ENCODE measurements around the gene ANO3.

ANO3 gene

GRCh38 chr11:26608507-26609146, 276.7 kb downstream of the ANO3 start:
- peak overlapping the region; percentile 13 for H3K4me3 ChIP-seq (ENCODE audit: low read depth, low read length)
- H3K9me3 ChIP-seq (ENCODE audit: insufficient read depth, low read depth, low read length), result no peaks in the 10 kb centered on the region
- no peaks in the 10 kb centered on the region for H3K79me1 ChIP-seq (ENCODE audit: low read length)
- H3K23ac ChIP-seq (ENCODE audit: low read length), result no peak overlapping the region
- H2AFZ ChIP-seq (ENCODE audit: insufficient read depth, low read length, poor library complexity), result no peak overlapping the region
- no peak overlapping the region for H3K18ac ChIP-seq (ENCODE audit: low read length)
- H2BK120ac ChIP-seq (ENCODE audit: insufficient read depth, low read length, poor library complexity), result no peak overlapping the region
- H3K4ac ChIP-seq (ENCODE audit: low read depth, low read length), result no peak overlapping the region
- no peak overlapping the region for H3K14ac ChIP-seq (ENCODE audit: low read length)
- no peaks in the 10 kb centered on the region for H3K27me3 ChIP-seq (ENCODE audit: insufficient read depth, low read length)
- H3K9ac ChIP-seq (ENCODE audit: low read length), result no peak overlapping the region
- H4K12ac ChIP-seq (ENCODE audit: low read depth, low read length), result no peak overlapping the region
- H4K91ac ChIP-seq (ENCODE audit: low read depth, low read length), result no peak overlapping the region
- no peaks in the 10 kb centered on the region for H3K4me1 ChIP-seq (ENCODE audit: control insufficient read depth in 1 of 2, insufficient read depth in 2 of 2, low read length in 2 of 2)
- H2BK12ac ChIP-seq (ENCODE audit: low read length), result no peak overlapping the region
- WGBS (ENCODE audit: extremely low coverage, insufficient coverage, insufficient read length), result no CpG with 5 or more reads among the region's 9 CpGs
- H3K4me2 ChIP-seq (ENCODE audit: low read length), result no peak overlapping the region
- H3K36me3 ChIP-seq (ENCODE audit: control insufficient read depth in 1 of 2, insufficient read depth in 2 of 2, low read length in 2 of 2), result no peaks in the 10 kb centered on the region
- H3K79me2 ChIP-seq (ENCODE audit: control insufficient read depth, insufficient read depth, low read length, poor library complexity), result no peaks in the 10 kb centered on the region
- no peak overlapping the region for H4K8ac ChIP-seq (ENCODE audit: low read depth, low read length)
- DNase-seq, result no peak
- H3K27ac ChIP-seq (ENCODE audit: low read depth, low read length), result no peak overlapping the region
- no peak overlapping the region for H2BK5ac ChIP-seq (ENCODE audit: low read depth, low read length, poor library complexity)
- H2AK5ac ChIP-seq (ENCODE audit: low read length), result no peak overlapping the region

DNA sequence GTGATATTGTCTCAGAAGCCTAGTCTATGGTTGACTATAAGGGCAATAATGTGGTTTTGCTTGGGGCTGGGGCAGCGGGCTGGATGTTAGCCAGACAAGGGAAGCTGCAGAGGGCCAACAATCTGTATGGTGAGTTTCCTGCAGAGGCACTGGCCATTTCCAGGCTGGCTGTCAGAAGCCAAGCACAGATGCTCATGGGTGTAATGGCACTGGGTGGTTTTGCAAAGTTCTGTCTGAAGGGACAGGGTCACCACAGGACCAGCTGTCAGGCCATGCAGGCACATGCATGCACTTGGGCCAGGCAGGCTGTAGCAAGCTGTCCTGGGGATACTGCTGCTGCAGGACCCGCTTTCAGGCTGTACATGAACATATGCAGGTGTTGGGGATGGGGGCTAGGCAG, 281.8 kb downstream of the ANO3 start:
- H2AFZ ChIP-seq (ENCODE audit: insufficient read depth, low read length, poor library complexity), result no peak overlapping the region
- H3K4me1 ChIP-seq (ENCODE audit: control insufficient read depth in 1 of 2, insufficient read depth in 2 of 2, low read length in 2 of 2), result peaks cover 0 to 4% of the 10 kb centered on the region in 2 experiments
- no peaks in the 10 kb centered on the region for H3K9me3 ChIP-seq (ENCODE audit: insufficient read depth, low read depth, low read length)
- no CpG with 5 or more reads among the region's 2 CpGs for WGBS (ENCODE audit: extremely low coverage, insufficient coverage, insufficient read length)
- no peak overlapping the region for H3K23ac ChIP-seq (ENCODE audit: low read length)
- H3K18ac ChIP-seq (ENCODE audit: low read length), result no peak overlapping the region
- no peak overlapping the region for H2BK12ac ChIP-seq (ENCODE audit: low read length)
- no peak overlapping the region for H3K9ac ChIP-seq (ENCODE audit: low read length)
- H2BK5ac ChIP-seq (ENCODE audit: low read depth, low read length, poor library complexity), result no peak overlapping the region
- DNase-seq, result no peak
- no peak overlapping the region for H4K91ac ChIP-seq (ENCODE audit: low read depth, low read length)
- no peaks in the 10 kb centered on the region for H3K36me3 ChIP-seq (ENCODE audit: control insufficient read depth in 1 of 2, insufficient read depth in 2 of 2, low read length in 2 of 2)
- no peak overlapping the region for H3K4me2 ChIP-seq (ENCODE audit: low read length)
- H2AK5ac ChIP-seq (ENCODE audit: low read length), result no peak overlapping the region
- H3K27me3 ChIP-seq (ENCODE audit: insufficient read depth, low read length), result no peaks in the 10 kb centered on the region
- no peak overlapping the region for H3K27ac ChIP-seq (ENCODE audit: low read depth, low read length)
- H3K79me1 ChIP-seq (ENCODE audit: low read length), result no peaks in the 10 kb centered on the region
- no peak overlapping the region for H2BK120ac ChIP-seq (ENCODE audit: insufficient read depth, low read length, poor library complexity)
- no peak overlapping the region for H3K4me3 ChIP-seq (ENCODE audit: low read depth, low read length)
- H3K14ac ChIP-seq (ENCODE audit: low read length), result no peak overlapping the region
- no peak overlapping the region for H3K4ac ChIP-seq (ENCODE audit: low read depth, low read length)
- H3K79me2 ChIP-seq (ENCODE audit: control insufficient read depth, insufficient read depth, low read length, poor library complexity), result no peaks in the 10 kb centered on the region
- H4K8ac ChIP-seq (ENCODE audit: low read depth, low read length), result no peak overlapping the region
- no peak overlapping the region for H4K12ac ChIP-seq (ENCODE audit: low read depth, low read length)

- H3K14ac ChIP-seq (ENCODE audit: low read length), result no peak overlapping the region
- H2AK5ac ChIP-seq (ENCODE audit: low read length), result no peak overlapping the region
- H3K4ac ChIP-seq (ENCODE audit: low read depth, low read length), result no peak overlapping the region
- no peak overlapping the region for H3K23ac ChIP-seq (ENCODE audit: low read length)
- no peaks in the 10 kb centered on the region for H3K79me2 ChIP-seq (ENCODE audit: control insufficient read depth, insufficient read depth, low read length, poor library complexity)
- H3K18ac ChIP-seq (ENCODE audit: low read length), result no peak overlapping the region
- H2BK120ac ChIP-seq (ENCODE audit: insufficient read depth, low read length, poor library complexity), result no peak overlapping the region
- WGBS (ENCODE audit: extremely low coverage, insufficient coverage, insufficient read length), result no CpG with 5 or more reads among the region's 1 CpG
- no peak overlapping the region for H3K4me2 ChIP-seq (ENCODE audit: low read length)
- no peak overlapping the region for H3K9ac ChIP-seq (ENCODE audit: low read length)
- H3K27me3 ChIP-seq (ENCODE audit: insufficient read depth, low read length), result no peaks in the 10 kb centered on the region
- no peak overlapping the region for H3K4me3 ChIP-seq (ENCODE audit: low read depth, low read length)
- H3K9me3 ChIP-seq (ENCODE audit: insufficient read depth, low read depth, low read length), result no peaks in the 10 kb centered on the region
- no peak overlapping the region for H2BK12ac ChIP-seq (ENCODE audit: low read length)
- H2AFZ ChIP-seq (ENCODE audit: insufficient read depth, low read length, poor library complexity), result no peak overlapping the region
- H2BK5ac ChIP-seq (ENCODE audit: low read depth, low read length, poor library complexity), result no peak overlapping the region
- no peak overlapping the region for H3K27ac ChIP-seq (ENCODE audit: low read depth, low read length)
- DNase-seq, result no peak
- no peak overlapping the region for H4K91ac ChIP-seq (ENCODE audit: low read depth, low read length)
- H3K4me1 ChIP-seq (ENCODE audit: control insufficient read depth in 1 of 2, insufficient read depth in 2 of 2, low read length in 2 of 2), result peaks cover 0 to 4% of the 10 kb centered on the region in 2 experiments
- no peaks in the 10 kb centered on the region for H3K79me1 ChIP-seq (ENCODE audit: low read length)
- H4K12ac ChIP-seq (ENCODE audit: low read depth, low read length), result no peak overlapping the region
- no peak overlapping the region for H4K8ac ChIP-seq (ENCODE audit: low read depth, low read length)
- no peaks in the 10 kb centered on the region for H3K36me3 ChIP-seq (ENCODE audit: control insufficient read depth in 1 of 2, insufficient read depth in 2 of 2, low read length in 2 of 2)
These were observed 286.5 kb downstream of the ANO3 start for GRCh38 chr11:26618441-26618840.

DNA sequence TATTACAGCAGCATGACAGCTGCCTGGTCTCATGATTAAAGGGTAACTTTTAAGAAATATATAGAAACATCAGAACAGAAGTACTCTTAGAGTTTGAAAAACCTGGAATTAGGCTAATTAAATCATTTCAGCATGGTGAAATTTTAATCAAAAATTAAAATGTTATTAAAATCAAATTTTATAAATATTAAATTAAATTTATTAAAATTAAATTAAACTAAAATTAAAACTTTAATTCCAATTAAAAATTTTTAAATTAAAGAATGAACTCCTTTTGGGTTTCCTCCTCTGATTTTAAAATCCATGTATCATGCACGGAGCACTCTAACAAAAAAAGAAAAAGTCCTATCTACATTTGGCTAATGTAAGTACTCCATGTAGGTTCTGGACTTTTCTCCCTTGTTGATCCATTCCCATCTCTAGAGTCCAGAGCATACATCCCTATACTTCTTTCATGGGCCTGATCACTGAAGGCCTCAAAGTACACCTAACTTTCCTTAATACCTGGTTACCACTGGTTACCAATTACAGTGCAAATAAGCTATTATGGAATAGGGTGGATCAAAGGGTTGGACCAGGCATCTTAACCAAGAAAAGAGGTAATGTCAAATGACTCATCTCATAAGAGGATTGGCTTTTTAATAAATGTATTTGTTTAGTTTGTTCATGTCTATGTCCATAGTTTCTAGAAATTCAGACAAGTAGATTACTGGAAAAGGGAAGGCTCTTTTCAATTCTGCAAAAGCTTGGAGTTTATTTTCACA, 288.5 kb downstream of the ANO3 start:
- Histone ChIP-seq H4K12ac (ENCODE audit: low read depth, low read length) (no peak overlapping the region), H4K8ac (ENCODE audit: low read depth, low read length) (no peak overlapping the region), H3K79me1 (ENCODE audit: low read length) (no peaks in the 10 kb centered on the region), H3K4me1 (ENCODE audit: control insufficient read depth in 1 of 2, insufficient read depth in 2 of 2, low read length in 2 of 2) (no peaks in the 10 kb centered on the region), H3K9ac (ENCODE audit: low read length) (no peak overlapping the region), H3K9me3 (ENCODE audit: insufficient read depth, low read depth, low read length) (no peaks in the 10 kb centered on the region), H2BK120ac (ENCODE audit: insufficient read depth, low read length, poor library complexity) (no peak overlapping the region), H3K27me3 (ENCODE audit: insufficient read depth, low read length) (no peaks in the 10 kb centered on the region), H2AK5ac (ENCODE audit: low read length) (no peak overlapping the region), H2BK5ac (ENCODE audit: low read depth, low read length, poor library complexity) (no peak overlapping the region), H3K36me3 (ENCODE audit: control insufficient read depth in 1 of 2, insufficient read depth in 2 of 2, low read length in 2 of 2) (no peaks in the 10 kb centered on the region), H2AFZ (ENCODE audit: insufficient read depth, low read length, poor library complexity) (no peak overlapping the region), H3K23ac (ENCODE audit: low read length) (no peak overlapping the region), H3K27ac (ENCODE audit: low read depth, low read length) (no peak overlapping the region), H3K4me3 (ENCODE audit: low read depth, low read length) (no peak overlapping the region), H2BK12ac (ENCODE audit: low read length) (no peak overlapping the region), H3K4me2 (ENCODE audit: low read length) (no peak overlapping the region), H4K91ac (ENCODE audit: low read depth, low read length) (no peak overlapping the region), H3K14ac (ENCODE audit: low read length) (no peak overlapping the region), H3K79me2 (ENCODE audit: control insufficient read depth, insufficient read depth, low read length, poor library complexity) (no peaks in the 10 kb centered on the region), H3K4ac (ENCODE audit: low read depth, low read length) (no peak overlapping the region), H3K18ac (ENCODE audit: low read length) (no peak overlapping the region)
- no CpG with 5 or more reads among the region's 1 CpG for WGBS (ENCODE audit: extremely low coverage, insufficient coverage, insufficient read length)
- no peak for DNase-seq

All from trophoblast cell (in vitro differentiated cells and primary cell).